HG02759 (cell line): ENCODE results near the gene CLTRN.
"Not testable (repeated sequence)": the region's sequence is repeated elsewhere in the genome, so short reads cannot be mapped to it uniquely, and the experiment has no call there.

Source experiments
- ATAC-seq: cut with Tn5 transposase; IDR thresholded peaks from one replicate; pipeline ENCODE4 v1.9.1; 2021; ENCODE audit warnings: mild to moderate bottlenecking, moderate library complexity; ENCODE audit not compliant: unreplicated experiment

The CLTRN gene

GRCh38 chrX:15664487-15665444 lies at the start of gene CLTRN:
Gene CLTRN (minus strand): TSS chrX:15664805. CDS start chrX:15664775, 30 bp downstream.
- ATAC-seq, result no peak

GRCh38 chrX:15704273-15704672 lies 39.7 kb upstream of the CLTRN start:
- not testable (repeated sequence) for ATAC-seq

- ATAC-seq, result not testable (repeated sequence)
Measured at GRCh38 chrX:15703809-15704208, 39.2 kb upstream of the CLTRN start.

GRCh38 chrX:15702488-15703371 lies 38.1 kb upstream of the CLTRN start:
- no peak for ATAC-seq

GRCh38 chrX:15696516-15696915 lies 31.9 kb upstream of the CLTRN start:
- ATAC-seq, result no peak

- no peak for ATAC-seq
Measured at GRCh38 chrX:15694941-15695451, 30.4 kb upstream of the CLTRN start.

GRCh38 chrX:15686818-15687685 lies 22.4 kb upstream of the CLTRN start:
- peak; percentile 56 for ATAC-seq

- no peak for ATAC-seq
Measured at GRCh38 chrX:15683193-15683592, 18.6 kb upstream of the CLTRN start.

GRCh38 chrX:15681433-15681832 lies 16.8 kb upstream of the CLTRN start:
- ATAC-seq, result no peak

- peak; percentile 41 for ATAC-seq
Measured at GRCh38 chrX:15680401-15680800, 15.8 kb upstream of the CLTRN start.

GRCh38 chrX:15679246-15679645 lies 14.6 kb upstream of the CLTRN start:
- no peak for ATAC-seq

- no peak for ATAC-seq
Measured at GRCh38 chrX:15678339-15678738, 13.7 kb upstream of the CLTRN start.

GRCh38 chrX:15676886-15677285 lies 12.3 kb upstream of the CLTRN start:
- ATAC-seq, result no peak

- ATAC-seq, result peak; percentile 68
Measured at GRCh38 chrX:15675490-15675921, 10.9 kb upstream of the CLTRN start.

- ATAC-seq, result peak; percentile 80
Measured at GRCh38 chrX:15674841-15675489, 10.4 kb upstream of the CLTRN start.

- ATAC-seq, result no peak
Measured at GRCh38 chrX:15674514-15674840, 9.9 kb upstream of the CLTRN start.

GRCh38 chrX:15673970-15674369 lies 9.4 kb upstream of the CLTRN start:
- no peak for ATAC-seq

- no peak for ATAC-seq
Measured at GRCh38 chrX:15672881-15673280, 8.3 kb upstream of the CLTRN start.

GRCh38 chrX:15663439-15663838 lies 1.2 kb downstream of the CLTRN start:
- ATAC-seq, result no peak

GRCh38 chrX:15654804-15655203 lies 9.8 kb downstream of the CLTRN start:
- ATAC-seq, result not testable (repeated sequence)
